Esophagus muscularis mucosa (tissue), 4 donors: ENCODE results near the gene CTU1. TPM values are rescaled to one million over a fixed set of nuclear protein-coding genes. Genes with fewer than 3 reads are reported as not detected.

ENCODE experiments used
- DNase-seq: peaks from one replicate; pipeline ENCODE4 v3.0.0-alpha.2; 2017; ENCODE audit errors: extremely low spot score
- H3K27ac ChIP-seq, 4 donors: fragments of 200-600 bp; sonication (generic); replicated peaks in 1 of 4; 1 replicate in 3 of 4; 2 replicates in 1 of 4; pipeline ENCODE4 v1.5.1; 2016 to 2019; ENCODE audit warnings: mild to moderate bottlenecking in 1 of 4
- H3K27me3 ChIP-seq, 4 donors: fragments of 200-600 bp; sonication (generic); one replicate each; pipeline versions ENCODE4 v1.5.1 to v1.6.0; 2016 to 2019
- H3K36me3 ChIP-seq, 4 donors: fragments of 200-600 bp; sonication (generic); one replicate each; pipeline ENCODE4 v1.5.1; 2016 to 2019
- H3K4me1 ChIP-seq, 4 donors: fragments of 200-600 bp; sonication (generic); one replicate each; pipeline ENCODE4 v1.5.1; 2016 to 2019
- H3K4me3 ChIP-seq, 4 donors: fragments of 200-600 bp; sonication (generic); 1 replicate in 2 of 4; 2 replicates in 2 of 4; pipeline ENCODE4 v1.5.1; 2016 to 2019; ENCODE audit warnings: mild to moderate bottlenecking in 4 of 4, moderate library complexity in 1 of 4
- H3K9me3 ChIP-seq, 4 donors: fragments of 200-600 bp; sonication (generic); 1 replicate in 3 of 4; 2 replicates in 1 of 4; pipeline ENCODE4 v1.5.1; 2016 to 2019
- EP300 ChIP-seq: sonication (generic); formaldehyde crosslinking; IDR thresholded peaks from one replicate; pipeline ENCODE4 v1.6.1; 2017; ENCODE audit warnings: antibody characterized with exemption
- POLR2A ChIP-seq: fragments of 450-650 bp; IDR thresholded peaks from one replicate; pipeline ENCODE4 v1.6.1; 2017; ENCODE audit warnings: antibody characterized with exemption, moderate library complexity, mild to moderate bottlenecking, low read depth
- POLR2AphosphoS5 ChIP-seq, 2 donors: sonication (generic); formaldehyde crosslinking; IDR thresholded peaks; one replicate each; pipeline ENCODE4 v1.6.1; 2017; ENCODE audit warnings: antibody characterized with exemption in 2 of 2
- WGBS: methylation state at CpG from one replicate; pipeline ENCODE4 v1.1.5; 2018; 5-methylcytosine and 5-hydroxymethylcytosine counted together
- intact Hi-C: fragments of 100-400 bp; cut with DNase I; formaldehyde crosslinking; loops from one replicate; pipeline ENCODE4 v1.15.1; 2023
- total RNA-seq, 4 donors: library from RNA; depleted of rRNA; stranded (reverse); fragments of >200 nt; gene quantifications; one replicate each; pipeline versions ENCODE4 v1.1.0 to v1.2.1, GENCODE V29; 2016
- TF ChIP-seq, protein P1 (sequence below), 3 experiments: fragments of 200-600 bp in 2 of 3; fragments of 450-650 bp in 1 of 3; sonication (generic) in 2 of 3; IDR thresholded peaks; one replicate each; pipeline ENCODE4 v1.5.1; 2017 to 2019; ENCODE audit warnings: antibody characterized with exemption in 3 of 3, mild to moderate bottlenecking in 2 of 3, moderate library complexity in 1 of 3

Gene CTU1
- total RNA-seq, 4 donors from 2014 or later, result 7.1 to 18.9 (median 13.7) TPM

DNA sequence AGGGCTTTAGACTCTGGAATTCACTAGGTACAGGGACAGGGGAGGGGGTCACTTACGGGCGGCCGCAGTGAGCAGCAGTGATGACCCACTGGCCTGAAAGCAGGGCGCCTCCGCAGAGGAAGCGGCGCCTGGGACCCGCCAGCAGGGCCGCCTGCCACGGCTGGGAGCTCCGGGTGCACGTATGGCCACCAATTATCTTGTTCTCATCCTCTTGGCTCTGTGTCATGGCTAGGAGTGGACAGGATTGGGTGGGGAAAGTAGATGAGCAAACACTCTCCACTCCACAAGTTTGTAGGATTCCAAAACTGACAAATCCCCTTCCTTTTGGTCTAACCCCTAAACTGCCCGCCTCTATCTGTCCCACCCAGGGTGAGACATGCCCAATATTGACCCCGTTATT lies 26.7 kb downstream of the CTU1 start:
- Histone ChIP-seq H3K27me3 (peaks cover 0 to 60% (median 0%) of the 10 kb centered on the region in 4 donors), H3K4me3 (no peak overlapping the region), H3K27ac (no peak overlapping the region), H3K4me1 (no peaks in the 10 kb centered on the region), H3K36me3 (no peaks in the 10 kb centered on the region), H3K9me3 (no peaks in the 10 kb centered on the region)
- no peak for DNase-seq
- intact Hi-C loops, result no loop called here
- WGBS, result 88% methylated on average over 7 of the region's 14 CpGs
- TF ChIP-seq POLR2A, result no peak
- no peak for TF ChIP-seq EP300
- TF ChIP-seq, protein P1, sequence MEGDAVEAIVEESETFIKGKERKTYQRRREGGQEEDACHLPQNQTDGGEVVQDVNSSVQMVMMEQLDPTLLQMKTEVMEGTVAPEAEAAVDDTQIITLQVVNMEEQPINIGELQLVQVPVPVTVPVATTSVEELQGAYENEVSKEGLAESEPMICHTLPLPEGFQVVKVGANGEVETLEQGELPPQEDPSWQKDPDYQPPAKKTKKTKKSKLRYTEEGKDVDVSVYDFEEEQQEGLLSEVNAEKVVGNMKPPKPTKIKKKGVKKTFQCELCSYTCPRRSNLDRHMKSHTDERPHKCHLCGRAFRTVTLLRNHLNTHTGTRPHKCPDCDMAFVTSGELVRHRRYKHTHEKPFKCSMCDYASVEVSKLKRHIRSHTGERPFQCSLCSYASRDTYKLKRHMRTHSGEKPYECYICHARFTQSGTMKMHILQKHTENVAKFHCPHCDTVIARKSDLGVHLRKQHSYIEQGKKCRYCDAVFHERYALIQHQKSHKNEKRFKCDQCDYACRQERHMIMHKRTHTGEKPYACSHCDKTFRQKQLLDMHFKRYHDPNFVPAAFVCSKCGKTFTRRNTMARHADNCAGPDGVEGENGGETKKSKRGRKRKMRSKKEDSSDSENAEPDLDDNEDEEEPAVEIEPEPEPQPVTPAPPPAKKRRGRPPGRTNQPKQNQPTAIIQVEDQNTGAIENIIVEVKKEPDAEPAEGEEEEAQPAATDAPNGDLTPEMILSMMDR (IDR thresholded peaks at IDR 0.05), result no peak
- TF ChIP-seq POLR2AphosphoS5 (IDR thresholded peaks at IDR 0.05), result no peak

DNA sequence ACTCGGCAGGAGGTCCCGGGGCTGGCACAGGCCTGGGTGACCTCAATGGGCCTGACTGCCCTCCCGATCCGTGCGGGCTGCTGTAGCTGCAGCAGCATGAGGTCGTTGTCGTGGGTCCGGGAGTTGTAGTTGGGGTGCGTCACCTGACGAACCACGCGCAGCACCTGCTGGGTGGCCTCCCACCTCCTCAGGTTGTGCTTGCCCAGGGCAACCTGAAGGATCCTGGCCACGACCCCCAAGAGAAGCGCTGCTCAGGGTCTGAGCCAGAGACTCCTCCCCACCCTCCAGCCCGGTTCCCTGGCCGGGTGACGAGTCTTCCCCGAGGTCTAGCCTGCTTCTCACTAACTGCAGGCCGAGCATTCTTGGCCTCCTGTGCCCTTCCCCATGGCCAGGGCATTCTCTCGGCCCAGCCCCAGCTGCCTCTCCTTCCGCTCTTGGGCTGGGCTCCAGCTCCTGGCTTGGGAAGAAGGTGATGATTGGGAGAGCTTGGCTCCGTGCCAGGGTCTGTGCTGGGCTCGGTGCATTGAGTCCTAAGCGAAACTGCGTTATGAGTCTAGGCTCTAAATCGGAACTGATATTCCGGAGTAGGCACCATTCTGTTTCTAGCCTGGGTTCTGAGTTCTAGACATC lies 28.6 kb downstream of the CTU1 start:
- Histone ChIP-seq H3K36me3 (no peaks in the 10 kb centered on the region), H3K27ac (no peak overlapping the region), H3K4me3 (no peak overlapping the region), H3K4me1 (no peaks in the 10 kb centered on the region), H3K9me3 (peaks cover 0 to 2% (median 1%) of the 10 kb centered on the region in 4 donors), H3K27me3 (peaks cover 0 to 77% (median 0%) of the 10 kb centered on the region in 4 donors)
- 77% methylated on average over 19 of the region's 27 CpGs for WGBS
- intact Hi-C loops, result no loop called here
- no peak for DNase-seq
- TF ChIP-seq EP300, result no peak

DNA sequence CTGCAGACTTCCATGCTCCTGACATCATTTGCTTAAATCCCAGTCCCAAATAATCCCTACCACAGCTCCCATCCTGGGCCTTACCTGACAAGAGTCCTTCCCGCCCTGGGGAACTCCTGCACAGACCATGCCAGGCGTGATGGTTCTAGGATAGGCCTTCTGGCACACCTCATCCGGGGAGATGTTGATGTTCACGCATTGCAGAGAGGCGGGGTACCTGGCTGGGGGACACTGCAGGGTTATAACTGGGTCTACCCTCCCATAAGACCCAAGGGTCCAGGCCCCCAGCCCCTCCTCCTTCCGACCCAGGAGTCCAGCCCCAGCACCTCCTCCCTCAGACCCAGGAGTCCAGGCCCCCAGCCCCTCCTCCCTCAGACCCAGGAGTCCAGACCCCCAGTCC lies 29.5 kb downstream of the CTU1 start:
- H3K27ac ChIP-seq, result no peak overlapping the region
- no peak for TF ChIP-seq EP300
- no peak for TF ChIP-seq POLR2A
- TF ChIP-seq, protein P1 (IDR thresholded peaks at IDR 0.05), result no peak
- TF ChIP-seq POLR2AphosphoS5 (IDR thresholded peaks at IDR 0.05), result no peak
- no peaks in the 10 kb centered on the region for H3K4me1 ChIP-seq
- H3K36me3 ChIP-seq, result no peaks in the 10 kb centered on the region
- 97% methylated on average over 6 of the region's 6 CpGs for WGBS
- H3K27me3 ChIP-seq, result peaks cover 0 to 73% (median 0%) of the 10 kb centered on the region in 4 donors
- H3K4me3 ChIP-seq, result no peak overlapping the region
- DNase-seq, result no peak
- intact Hi-C loops, result no loop called here
- peaks cover 0 to 10% (median 9%) of the 10 kb centered on the region in 4 donors for H3K9me3 ChIP-seq

DNA sequence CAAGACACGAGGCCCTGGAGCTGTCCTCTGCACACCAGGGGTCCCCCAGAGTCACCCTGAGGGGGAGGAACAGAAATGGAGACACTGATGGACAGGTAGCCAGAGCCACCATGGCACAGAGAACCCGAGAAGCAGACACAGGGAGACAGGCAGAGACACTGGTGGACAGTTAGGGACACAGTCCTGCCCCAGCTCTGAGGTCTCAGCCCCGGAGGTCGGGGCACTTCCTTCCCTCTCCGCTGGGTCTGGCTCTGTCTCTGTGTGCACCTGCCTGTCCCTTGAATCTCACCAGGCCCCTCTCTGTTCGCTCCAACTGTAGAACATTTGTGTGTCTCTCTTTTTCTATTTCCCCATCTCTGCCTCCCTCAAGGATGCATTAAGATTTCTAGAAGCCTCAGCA lies 30.1 kb downstream of the CTU1 start:
- peaks cover 0 to 67% (median 0%) of the 10 kb centered on the region in 4 donors for H3K27me3 ChIP-seq
- H3K9me3 ChIP-seq, result peaks cover 0 to 16% (median 13%) of the 10 kb centered on the region in 4 donors
- H3K27ac ChIP-seq, result no peak overlapping the region
- TF ChIP-seq POLR2A (no peak), POLR2AphosphoS5 (IDR thresholded peaks at IDR 0.05) (no peak), EP300 (no peak)
- intact Hi-C loops, result no loop called here
- DNase-seq, result no peak
- H3K4me3 ChIP-seq, result no peak overlapping the region
- H3K4me1 ChIP-seq, result no peaks in the 10 kb centered on the region
- WGBS, result 72% methylated on average over 6 of the region's 6 CpGs
- H3K36me3 ChIP-seq, result no peaks in the 10 kb centered on the region

DNA sequence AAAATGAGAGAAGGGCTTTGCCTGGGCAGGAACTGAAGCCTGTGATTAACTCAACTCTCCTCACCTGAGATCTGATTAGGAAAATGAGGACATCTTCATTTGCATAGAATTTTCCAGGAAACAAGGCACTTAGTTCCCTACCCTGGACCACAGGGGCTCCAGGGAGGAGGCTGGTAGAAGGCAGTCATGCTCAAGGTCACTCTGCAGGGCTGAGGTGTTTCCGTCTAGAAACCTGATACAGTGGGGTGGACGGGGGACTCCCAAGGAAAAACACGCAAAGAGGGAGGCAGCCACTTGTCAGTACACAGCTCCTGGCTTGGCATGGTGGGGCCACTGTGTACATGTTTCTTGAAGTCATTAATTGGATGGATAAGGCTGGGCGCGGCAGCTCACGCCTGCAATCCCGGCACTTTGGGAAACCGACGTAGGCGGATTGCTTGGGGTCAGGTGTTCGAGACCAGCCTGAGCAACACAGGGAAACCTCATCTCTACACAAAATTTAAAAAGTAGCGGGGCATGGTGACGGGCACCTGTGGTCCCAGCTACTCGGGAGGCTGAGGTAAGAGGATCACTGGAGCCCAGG lies 31.5 kb downstream of the CTU1 start:
- TF ChIP-seq POLR2A (no peak), EP300 (no peak), POLR2AphosphoS5 (IDR thresholded peaks at IDR 0.05) (no peak)
- TF ChIP-seq, protein P1 (IDR thresholded peaks at IDR 0.05), result no peak
- WGBS, result 82% methylated on average over 14 of the region's 14 CpGs
- Histone ChIP-seq H3K4me1 (no peaks in the 10 kb centered on the region), H3K4me3 (no peak overlapping the region), H3K27ac (no peak overlapping the region), H3K9me3 (peaks cover 0 to 19% (median 15%) of the 10 kb centered on the region in 4 donors), H3K27me3 (peaks cover 0 to 58% (median 0%) of the 10 kb centered on the region in 4 donors), H3K36me3 (no peaks in the 10 kb centered on the region)
- DNase-seq, result no peak
- intact Hi-C loops, result no loop called here
